Activated T-helper 17 cell treated with anti-CD3 and anti-CD28 coated beads, Interleukin-2, amount 50 U/mL, for 72 hours (primary cell): ENCODE results near the gene COL19A1. TPM values are rescaled to one million over a fixed set of nuclear protein-coding genes. Genes with fewer than 3 reads are reported as not detected.
"Not testable (repeated sequence)": the region's sequence is repeated elsewhere in the genome, so short reads cannot be mapped to it uniquely, and the experiment has no call there.

Source experiments
- ATAC-seq: fragments of 150-1000 bp; cut with Tn5 transposase; replicated peaks from 2 replicates; pipeline ENCODE4 v1.10.0; 2021; ENCODE audit warnings: mild to moderate bottlenecking, moderate library complexity
- H3K27ac Mint-ChIP-seq: one replicate; pipeline ENCODE4 v1.8.0; 2022; ENCODE audit warnings: mixed read lengths
- H3K27me3 Mint-ChIP-seq: one replicate; pipeline ENCODE4 v1.8.0; 2022; ENCODE audit warnings: mixed read lengths
- H3K36me3 Mint-ChIP-seq: one replicate; pipeline ENCODE4 v1.8.0; 2022; ENCODE audit warnings: low read depth, mild to moderate bottlenecking, mixed read lengths
- H3K4me1 Mint-ChIP-seq: one replicate; pipeline ENCODE4 v1.8.0; 2022; ENCODE audit warnings: mixed read lengths
- H3K4me3 Mint-ChIP-seq: one replicate; pipeline ENCODE4 v1.8.0; 2022; ENCODE audit warnings: mild to moderate bottlenecking, mixed read lengths
- H3K9me3 Mint-ChIP-seq: one replicate; pipeline ENCODE4 v1.8.0; 2022; ENCODE audit warnings: mixed read lengths
- total RNA-seq, 2 donors: library from RNA; stranded (reverse); gene quantifications; one replicate each; pipeline ENCODE4 v1.2.3, GENCODE V29; 2022

The COL19A1 gene
- 1 to 10 TPM in 1 of 2 donors, under 1 TPM in 1; 0.48 to 1.3 TPM for total RNA-seq

DNA sequence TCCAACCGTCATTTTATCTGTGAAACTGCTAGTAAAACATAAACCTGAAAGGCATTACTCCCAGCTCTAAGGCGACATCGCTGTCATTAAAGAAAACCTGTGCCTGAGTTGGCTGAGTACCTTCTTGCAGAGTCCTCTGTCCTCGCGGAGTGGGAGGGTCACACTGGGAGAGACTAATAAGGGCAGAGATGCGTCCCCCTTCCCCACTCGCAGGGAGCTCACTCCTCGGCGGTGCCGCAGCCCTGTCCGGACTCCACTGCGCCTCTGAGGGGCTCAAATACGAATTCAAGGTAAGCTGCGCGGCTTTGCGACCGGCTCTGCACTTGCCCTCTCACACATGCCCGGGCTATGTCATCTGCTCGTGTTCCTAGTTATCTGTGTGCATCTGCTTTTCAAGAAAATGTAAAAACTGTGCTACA lies at the start of gene COL19A1:
Gene COL19A1, plus strand, starts transcription at position 206 of the 419 bp plus-strand sequence. CDS start 13,012 bp downstream, outside the sequence.
- Mint-ChIP-seq H3K27me3 (peaks cover 7% of the 10 kb centered on the region), H3K9me3 (no peaks in the 10 kb centered on the region), H3K36me3 (no peaks in the 10 kb centered on the region), H3K27ac (peak within 1 kb of the TSS; percentile 20), H3K4me1 (peaks cover 8% of the 10 kb centered on the region), H3K4me3 (peak within 1 kb of the TSS; percentile 75)
- ATAC-seq = peak; percentile 34

DNA sequence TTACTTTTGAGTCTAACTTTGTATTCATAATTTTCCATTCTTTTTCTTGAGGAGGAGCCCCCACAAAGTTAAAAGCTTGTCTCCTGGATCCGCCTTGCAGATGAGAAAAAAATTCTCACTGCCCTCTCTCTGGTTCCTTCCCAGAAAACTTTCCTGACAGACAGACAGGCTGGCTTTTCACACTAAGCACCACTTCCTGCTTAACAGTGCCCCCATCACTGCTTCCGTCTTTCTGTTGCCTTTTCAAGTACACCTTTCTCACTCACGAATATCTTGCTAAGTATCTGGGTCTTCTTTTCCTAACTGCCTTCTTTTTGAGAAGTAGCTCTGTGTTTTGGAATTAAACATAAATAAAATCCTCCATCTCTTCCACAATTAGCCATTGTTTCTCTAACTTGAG lies 49.8 kb upstream of the COL19A1 start:
- Mint-ChIP-seq H3K27ac (peak overlapping the region; percentile 64), H3K27me3 (no peaks in the 10 kb centered on the region), H3K9me3 (peaks cover 4% of the 10 kb centered on the region), H3K4me1 (peaks cover 43% of the 10 kb centered on the region), H3K36me3 (no peaks in the 10 kb centered on the region), H3K4me3 (peak overlapping the region; percentile 83)
- ATAC-seq = no peak

GRCh38 chr6:69817358-69817757 lies 49.0 kb upstream of the COL19A1 start:
- ATAC-seq = no peak
- Mint-ChIP-seq H3K27me3 (no peaks in the 10 kb centered on the region), H3K4me1 (peaks cover 36% of the 10 kb centered on the region), H3K36me3 (no peaks in the 10 kb centered on the region), H3K9me3 (no peaks in the 10 kb centered on the region), H3K27ac (no peak overlapping the region), H3K4me3 (no peak overlapping the region)

- Mint-ChIP-seq H3K27me3 (no peaks in the 10 kb centered on the region), H3K9me3 (no peaks in the 10 kb centered on the region), H3K27ac (no peak overlapping the region), H3K4me1 (peaks cover 27% of the 10 kb centered on the region), H3K4me3 (no peak overlapping the region), H3K36me3 (no peaks in the 10 kb centered on the region)
- ATAC-seq = no peak
Observed at GRCh38 chr6:69818223-69818930, 48.0 kb upstream of the COL19A1 start.

- ATAC-seq = no peak
- no peaks in the 10 kb centered on the region for H3K9me3 Mint-ChIP-seq
- H3K27ac Mint-ChIP-seq = no peak overlapping the region
- H3K4me3 Mint-ChIP-seq = no peak overlapping the region
- H3K27me3 Mint-ChIP-seq = no peaks in the 10 kb centered on the region
- no peaks in the 10 kb centered on the region for H3K36me3 Mint-ChIP-seq
- peaks cover 21% of the 10 kb centered on the region for H3K4me1 Mint-ChIP-seq
Observed at GRCh38 chr6:69819138-69819537, 47.2 kb upstream of the COL19A1 start.

- Mint-ChIP-seq H3K36me3 (no peaks in the 10 kb centered on the region), H3K9me3 (no peaks in the 10 kb centered on the region), H3K27me3 (no peaks in the 10 kb centered on the region), H3K4me1 (peaks cover 18% of the 10 kb centered on the region), H3K27ac (no peak overlapping the region), H3K4me3 (no peak overlapping the region)
- peak; percentile 30 for ATAC-seq
Observed at GRCh38 chr6:69820018-69820417, 46.3 kb upstream of the COL19A1 start.

- no peaks in the 10 kb centered on the region for H3K36me3 Mint-ChIP-seq
- H3K27me3 Mint-ChIP-seq = no peaks in the 10 kb centered on the region
- no peak overlapping the region for H3K27ac Mint-ChIP-seq
- H3K9me3 Mint-ChIP-seq = no peaks in the 10 kb centered on the region
- no peak overlapping the region for H3K4me3 Mint-ChIP-seq
- H3K4me1 Mint-ChIP-seq = peaks cover 14% of the 10 kb centered on the region
- ATAC-seq = no peak
Observed at GRCh38 chr6:69820438-69820837, 45.9 kb upstream of the COL19A1 start.

DNA sequence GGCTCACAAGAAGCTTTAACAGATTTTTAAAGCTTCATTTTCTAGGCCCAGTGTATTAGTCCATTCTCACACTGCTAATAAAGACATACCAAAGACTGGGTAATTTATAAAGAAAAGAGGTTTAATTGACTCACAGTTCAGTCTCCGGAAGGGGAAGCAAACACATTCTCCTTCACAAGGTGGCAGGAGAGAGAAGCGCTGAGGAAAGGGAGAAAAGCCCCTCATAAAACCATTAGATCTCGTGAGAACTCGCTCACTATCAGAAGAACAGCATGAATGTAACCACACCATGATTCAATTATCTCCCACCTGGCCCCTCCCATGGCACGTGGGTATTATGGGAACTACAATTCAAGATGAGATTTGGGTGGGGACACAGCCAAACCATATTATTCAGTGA lies 42.0 kb upstream of the COL19A1 start:
- not testable (repeated sequence) for H3K4me3 Mint-ChIP-seq, H3K36me3 Mint-ChIP-seq, H3K4me1 Mint-ChIP-seq, ATAC-seq, H3K9me3 Mint-ChIP-seq, H3K27ac Mint-ChIP-seq, H3K27me3 Mint-ChIP-seq

DNA sequence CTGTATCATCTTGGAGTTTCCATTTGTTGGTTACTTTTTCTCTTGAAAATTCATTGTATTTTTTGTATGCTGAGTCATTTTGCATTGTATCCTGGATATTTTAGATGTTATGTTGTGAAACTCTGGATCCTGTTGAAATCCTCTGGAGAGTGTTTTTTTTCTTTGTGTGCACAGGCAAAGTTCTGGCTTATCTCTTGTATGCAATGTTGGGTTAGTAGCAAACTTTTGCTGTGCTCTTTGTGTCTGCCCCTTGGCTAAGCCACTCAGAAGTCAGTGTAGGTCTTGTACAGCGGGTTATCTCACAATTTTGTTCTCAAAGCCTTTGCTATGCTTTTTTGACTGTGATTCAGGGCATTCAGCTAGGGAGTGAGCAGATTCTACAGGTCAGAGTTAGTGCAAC lies 40.5 kb upstream of the COL19A1 start:
- no peaks in the 10 kb centered on the region for H3K27me3 Mint-ChIP-seq
- H3K36me3 Mint-ChIP-seq = no peaks in the 10 kb centered on the region
- no peaks in the 10 kb centered on the region for H3K4me1 Mint-ChIP-seq
- no peak for ATAC-seq
- H3K9me3 Mint-ChIP-seq = no peaks in the 10 kb centered on the region
- no peak overlapping the region for H3K4me3 Mint-ChIP-seq
- no peak overlapping the region for H3K27ac Mint-ChIP-seq

DNA sequence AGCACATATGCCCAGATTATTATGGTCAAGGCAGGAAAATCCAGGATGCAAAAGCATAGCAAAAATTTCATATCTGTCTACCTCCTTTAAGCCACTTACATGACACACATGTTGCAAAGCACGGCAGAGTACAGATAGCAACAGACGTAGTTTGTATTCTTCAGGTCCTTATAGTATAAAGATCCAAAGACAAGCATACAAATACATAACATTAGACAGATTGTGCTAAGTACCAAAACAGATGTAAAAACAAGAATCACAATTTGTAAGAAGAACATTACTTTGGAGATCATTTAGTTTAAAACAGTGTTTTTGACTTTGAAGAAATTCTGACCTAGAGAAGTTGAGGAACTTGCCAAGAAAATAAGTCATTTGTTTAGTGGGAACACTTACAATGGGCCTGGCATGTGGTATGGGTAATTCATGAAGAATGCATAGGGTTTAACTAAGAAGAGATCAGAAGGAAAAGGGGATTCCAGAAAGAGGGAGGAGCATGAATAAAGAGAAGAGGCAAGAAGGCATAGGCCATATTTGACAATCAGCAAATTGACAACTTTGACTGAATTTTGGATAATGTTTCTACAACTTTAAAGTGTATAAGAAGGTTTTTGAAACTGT lies 39.0 kb upstream of the COL19A1 start:
- Mint-ChIP-seq H3K27me3 (no peaks in the 10 kb centered on the region), H3K4me1 (no peaks in the 10 kb centered on the region), H3K36me3 (no peaks in the 10 kb centered on the region), H3K4me3 (no peak overlapping the region), H3K27ac (no peak overlapping the region), H3K9me3 (no peaks in the 10 kb centered on the region)
- no peak for ATAC-seq

- no peaks in the 10 kb centered on the region for H3K36me3 Mint-ChIP-seq
- no peak for ATAC-seq
- H3K27me3 Mint-ChIP-seq = no peaks in the 10 kb centered on the region
- peaks cover 3% of the 10 kb centered on the region for H3K4me1 Mint-ChIP-seq
- H3K27ac Mint-ChIP-seq = no peak overlapping the region
- H3K4me3 Mint-ChIP-seq = no peak overlapping the region
- H3K9me3 Mint-ChIP-seq = no peaks in the 10 kb centered on the region
Observed at GRCh38 chr6:69832558-69832957, 33.8 kb upstream of the COL19A1 start.

DNA sequence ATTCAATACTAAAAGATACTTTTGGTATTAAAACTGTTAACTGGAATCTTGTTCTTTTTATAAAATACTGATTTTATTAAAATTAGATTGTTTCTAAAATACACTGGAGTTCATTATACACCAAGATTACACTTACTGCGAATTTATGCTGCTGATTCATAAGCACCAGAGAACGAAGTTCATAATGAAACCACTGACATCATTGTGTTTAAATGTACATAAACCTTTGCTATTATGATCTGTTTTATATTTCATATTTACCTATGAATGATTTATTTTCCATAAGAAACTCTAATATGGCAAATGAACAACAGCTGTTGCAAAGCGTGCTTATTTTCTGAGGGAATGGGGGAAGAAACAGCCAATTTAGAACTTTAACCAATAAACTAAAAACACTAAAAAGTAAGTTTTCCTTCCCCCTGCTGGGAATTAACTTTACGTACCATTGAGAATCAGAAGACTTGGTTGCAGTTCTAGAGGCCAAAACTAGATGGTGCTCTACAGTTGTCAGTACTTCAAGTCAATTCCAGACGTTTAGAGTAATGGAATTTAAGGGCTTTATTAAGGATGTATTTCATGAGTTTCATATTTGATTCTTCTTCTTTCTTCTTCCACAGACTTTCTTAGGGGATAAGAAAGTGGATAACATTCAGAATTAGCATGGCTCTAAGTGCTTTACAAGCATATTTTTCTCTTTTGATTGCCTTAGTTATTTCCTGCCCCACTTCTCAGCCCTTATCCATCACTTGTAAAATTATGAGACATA lies 30.8 kb upstream of the COL19A1 start:
- no peaks in the 10 kb centered on the region for H3K27me3 Mint-ChIP-seq
- peaks cover 3% of the 10 kb centered on the region for H3K4me1 Mint-ChIP-seq
- no peaks in the 10 kb centered on the region for H3K9me3 Mint-ChIP-seq
- H3K36me3 Mint-ChIP-seq = no peaks in the 10 kb centered on the region
- no peak overlapping the region for H3K27ac Mint-ChIP-seq
- peak; percentile 79 for ATAC-seq
- H3K4me3 Mint-ChIP-seq = no peak overlapping the region

DNA sequence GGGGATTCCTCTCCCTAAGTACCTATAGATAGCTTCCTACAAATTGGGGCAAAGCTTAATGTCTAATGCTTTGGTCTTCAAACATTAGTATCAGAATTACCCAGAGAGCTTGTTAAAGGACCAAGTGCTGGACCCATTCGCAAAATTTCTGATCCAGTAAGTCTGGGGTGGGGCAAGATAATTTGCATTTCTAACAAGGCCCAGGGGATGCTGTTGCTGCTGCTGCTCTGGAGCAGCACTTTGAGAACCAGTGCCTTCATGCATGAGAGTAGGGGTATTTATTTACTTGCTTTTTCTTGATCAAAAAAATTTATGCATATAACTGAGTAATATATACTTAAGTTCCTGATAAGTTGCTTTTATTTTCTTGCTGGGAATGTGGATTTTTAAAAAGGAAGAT lies 24.5 kb upstream of the COL19A1 start:
- ATAC-seq = no peak
- Mint-ChIP-seq H3K27me3 (peaks cover 16% of the 10 kb centered on the region), H3K27ac (no peak overlapping the region), H3K4me3 (no peak overlapping the region), H3K4me1 (no peaks in the 10 kb centered on the region), H3K36me3 (no peaks in the 10 kb centered on the region), H3K9me3 (no peaks in the 10 kb centered on the region)

DNA sequence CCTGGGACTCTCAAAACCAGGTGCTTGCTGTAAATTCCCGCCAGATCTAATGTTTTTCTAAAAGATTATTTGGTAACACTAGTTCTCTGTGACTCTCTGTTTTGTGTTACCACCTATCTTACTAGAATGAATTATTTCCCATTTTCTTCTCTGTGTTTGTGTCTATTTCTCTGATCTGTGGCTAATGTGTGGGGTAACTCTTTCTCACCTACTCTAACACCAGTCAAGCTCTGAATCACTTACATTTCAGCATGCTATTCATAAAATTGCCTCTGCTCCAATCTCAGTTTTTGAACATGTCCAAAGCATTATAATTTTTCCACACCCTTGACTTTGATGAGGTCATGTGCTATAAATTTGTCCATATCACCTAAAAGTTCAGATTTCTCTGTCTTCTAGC lies 23.2 kb upstream of the COL19A1 start:
- ATAC-seq = no peak
- H3K4me1 Mint-ChIP-seq = no peaks in the 10 kb centered on the region
- H3K4me3 Mint-ChIP-seq = no peak overlapping the region
- H3K9me3 Mint-ChIP-seq = no peaks in the 10 kb centered on the region
- no peak overlapping the region for H3K27ac Mint-ChIP-seq
- H3K27me3 Mint-ChIP-seq = peaks cover 22% of the 10 kb centered on the region
- H3K36me3 Mint-ChIP-seq = no peaks in the 10 kb centered on the region

- H3K27ac Mint-ChIP-seq = no peak overlapping the region
- H3K4me1 Mint-ChIP-seq = no peaks in the 10 kb centered on the region
- peaks cover 22% of the 10 kb centered on the region for H3K27me3 Mint-ChIP-seq
Observed at GRCh38 chr6:69846312-69846711, 20.0 kb upstream of the COL19A1 start.

More at GRCh38 chr6:69846312-69846711, 20.0 kb upstream of the COL19A1 start:
- no peaks in the 10 kb centered on the region for H3K9me3 Mint-ChIP-seq
- no peaks in the 10 kb centered on the region for H3K36me3 Mint-ChIP-seq
- H3K4me3 Mint-ChIP-seq = no peak overlapping the region
- no peak for ATAC-seq
